SK-N-MC (cell line): Measurements from ENCODE around the gene MADD.

Experiments used
- DNase-seq: peaks from one replicate; pipeline ENCODE4 v3.0.0-alpha.2; 2011; ENCODE audit warnings: low read depth, low spot score
- H3K27ac ChIP-seq: fragments of 200-600 bp; sonication (generic); 2 replicates; pipeline ENCODE4 v1.5.1; 2016; ENCODE audit warnings: mixed run types
- H3K36me3 ChIP-seq: fragments of 200-600 bp; sonication (generic); 2 replicates; pipeline ENCODE4 v1.6.1; 2017; ENCODE audit warnings: antibody characterized with exemption, low read length, mixed read lengths; ENCODE audit not compliant: insufficient read depth
- H3K4me3 ChIP-seq: fragments of 200-600 bp; sonication (generic); 2 replicates; pipeline ENCODE4 v1.5.1; 2016
- H3K9ac ChIP-seq: fragments of 200-600 bp; sonication (generic); 2 replicates; pipeline ENCODE4 v1.8.0; 2017; ENCODE audit warnings: mixed run types, mixed read lengths; ENCODE audit not compliant: insufficient read length
- H3K9me3 ChIP-seq: fragments of 200-600 bp; sonication (generic); 2 replicates; pipeline ENCODE4 v1.6.1; 2017; ENCODE audit warnings: low read depth, mild to moderate bottlenecking, antibody characterized with exemption, low read length, moderate library complexity, mixed read lengths
- EZH2 ChIP-seq: fragments of 200-600 bp; sonication (generic); IDR thresholded peaks from one replicate; pipeline ENCODE4 v1.6.1; 2017; ENCODE audit warnings: antibody characterized with exemption
- FOXP2 ChIP-seq: optimal IDR thresholded peaks from 2 replicates; pipeline ENCODE3; 2011; ENCODE audit warnings: mild to moderate bottlenecking, moderate library complexity; ENCODE audit not compliant: insufficient read depth; ENCODE audit errors: extremely low read length, control extremely low read depth
- POLR2AphosphoS5 ChIP-seq: IDR thresholded peaks from 2 replicates; pipeline ENCODE4 v1.6.1; 2012; ENCODE audit warnings: mild to moderate bottlenecking, low read depth, low read length, borderline replicate concordance

MADD gene

GRCh38 chr11:47355283-47356128 lies 85.6 kb downstream of the MADD start:
- TF ChIP-seq POLR2AphosphoS5, result no peak
- no peak for TF ChIP-seq EZH2
- TF ChIP-seq FOXP2, result no peak
- Histone ChIP-seq H3K9me3 (no peaks in the 10 kb centered on the region), H3K36me3 (no peaks in the 10 kb centered on the region), H3K27ac (no peak overlapping the region), H3K4me3 (peak overlapping the region; percentile 78), H3K9ac (peak overlapping the region; percentile 37)
- peak; percentile 72 for DNase-seq

GRCh38 chr11:47356129-47356997 lies 86.4 kb downstream of the MADD start:
- TF ChIP-seq FOXP2 (no peak), POLR2AphosphoS5 (no peak), EZH2 (no peak)
- no peak for DNase-seq

GRCh38 chr11:47356998-47357329 lies 87.0 kb downstream of the MADD start:
- DNase-seq, result no peak
- H3K4me3 ChIP-seq, result no peak overlapping the region
- no peak overlapping the region for H3K9ac ChIP-seq
- H3K9me3 ChIP-seq, result no peaks in the 10 kb centered on the region
- no peak overlapping the region for H3K27ac ChIP-seq
- TF ChIP-seq FOXP2, result no peak
- TF ChIP-seq POLR2AphosphoS5, result no peak
- TF ChIP-seq EZH2, result no peak
- H3K36me3 ChIP-seq, result no peaks in the 10 kb centered on the region

More at GRCh38 chr11:47356129-47356997, 86.4 kb downstream of the MADD start:
- Histone ChIP-seq H3K27ac (no peak overlapping the region), H3K4me3 (no peak overlapping the region), H3K9ac (no peak overlapping the region), H3K36me3 (no peaks in the 10 kb centered on the region), H3K9me3 (no peaks in the 10 kb centered on the region)

GRCh38 chr11:47357985-47358730 lies 88.2 kb downstream of the MADD start:
- Histone ChIP-seq H3K9ac (no peak overlapping the region), H3K36me3 (no peaks in the 10 kb centered on the region), H3K9me3 (no peaks in the 10 kb centered on the region), H3K4me3 (no peak overlapping the region), H3K27ac (no peak overlapping the region)
- TF ChIP-seq EZH2, result no peak
- TF ChIP-seq FOXP2, result no peak
- TF ChIP-seq POLR2AphosphoS5, result no peak
- no peak for DNase-seq

- Histone ChIP-seq H3K9ac (no peak overlapping the region), H3K27ac (no peak overlapping the region), H3K36me3 (no peaks in the 10 kb centered on the region), H3K4me3 (no peak overlapping the region), H3K9me3 (no peaks in the 10 kb centered on the region)
- no peak for DNase-seq
- TF ChIP-seq FOXP2, result no peak
- no peak for TF ChIP-seq POLR2AphosphoS5
- no peak for TF ChIP-seq EZH2
These were observed 88.8 kb downstream of the MADD start for GRCh38 chr11:47358731-47359051.

- H3K36me3 ChIP-seq, result no peaks in the 10 kb centered on the region
- no peak overlapping the region for H3K9ac ChIP-seq
- no peak for DNase-seq
These were observed 89.2 kb downstream of the MADD start for GRCh38 chr11:47359162-47359561.

GRCh38 chr11:47359586-47359985 lies 89.7 kb downstream of the MADD start:
- no peaks in the 10 kb centered on the region for H3K36me3 ChIP-seq
- no peak overlapping the region for H3K4me3 ChIP-seq
- no peak overlapping the region for H3K27ac ChIP-seq
- H3K9ac ChIP-seq, result no peak overlapping the region
- DNase-seq, result no peak
- no peaks in the 10 kb centered on the region for H3K9me3 ChIP-seq
- TF ChIP-seq EZH2 (no peak), FOXP2 (no peak), POLR2AphosphoS5 (no peak)

More at GRCh38 chr11:47359162-47359561, 89.2 kb downstream of the MADD start:
- TF ChIP-seq POLR2AphosphoS5 (no peak), EZH2 (no peak), FOXP2 (no peak)
- Histone ChIP-seq H3K27ac (no peak overlapping the region), H3K4me3 (no peak overlapping the region), H3K9me3 (no peaks in the 10 kb centered on the region)

GRCh38 chr11:47360341-47360740 lies 90.4 kb downstream of the MADD start:
- H3K9me3 ChIP-seq, result no peaks in the 10 kb centered on the region
- no peak overlapping the region for H3K4me3 ChIP-seq
- no peak overlapping the region for H3K27ac ChIP-seq
- no peak overlapping the region for H3K9ac ChIP-seq
- H3K36me3 ChIP-seq, result no peaks in the 10 kb centered on the region
- TF ChIP-seq POLR2AphosphoS5 (no peak), FOXP2 (no peak)
- DNase-seq, result no peak
